ENCODE data around the gene PALS1.

GRCh38 chr14:67221982-67222328 lies 19.3 kb upstream of the PALS1 start:
- TF ChIP-seq CTCF (IDR thresholded peaks at IDR 0.05; ENCODE audit: poor library complexity, severe bottlenecking) (no peak), EZH2 (IDR thresholded peaks at IDR 0.05; ENCODE audit: borderline replicate concordance, insufficient read depth, low read length, poor library complexity, severe bottlenecking) (no peak), POLR2AphosphoS5 (IDR thresholded peaks at IDR 0.05) (no peak), REST (IDR thresholded peaks at IDR 0.05; ENCODE audit: borderline replicate concordance) (no peak), EP300 (conservative IDR thresholded peaks at IDR 0.05; ENCODE audit: poor library complexity, severe bottlenecking) (no peak), TAF1 (IDR thresholded peaks at IDR 0.05; ENCODE audit: low read depth) (no peak)
